Measurements from ENCODE around the gene RITA1.
"Not testable (repeated sequence)": the region's sequence is repeated elsewhere in the genome, so short reads cannot be mapped to it uniquely, and the experiment has no call there.

RITA1 gene

GRCh38 chr12:113204804-113205203 lies 19.3 kb downstream of the RITA1 start:
- no peak for DNase-seq

DNA sequence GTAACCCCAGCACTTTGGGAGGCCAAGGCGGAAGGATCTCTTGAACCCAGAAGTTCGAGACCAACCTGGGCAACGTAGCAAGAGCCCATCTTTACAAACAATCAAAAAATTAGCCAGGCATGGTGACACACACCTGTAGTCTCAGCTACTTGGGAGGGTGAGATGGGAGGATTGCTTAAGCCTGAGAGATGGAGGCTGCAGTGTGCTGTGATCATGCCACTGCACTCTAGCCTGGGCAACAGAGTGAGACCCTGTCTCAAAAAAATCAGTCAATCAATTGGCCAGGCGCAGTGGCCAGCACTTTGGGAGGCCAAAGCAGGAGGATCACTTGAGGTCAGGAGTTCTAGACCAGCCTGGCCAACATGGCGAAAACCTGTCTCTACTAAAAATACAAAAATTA lies 21.3 kb downstream of the RITA1 start:
- DNase-seq = not testable (repeated sequence)

DNA sequence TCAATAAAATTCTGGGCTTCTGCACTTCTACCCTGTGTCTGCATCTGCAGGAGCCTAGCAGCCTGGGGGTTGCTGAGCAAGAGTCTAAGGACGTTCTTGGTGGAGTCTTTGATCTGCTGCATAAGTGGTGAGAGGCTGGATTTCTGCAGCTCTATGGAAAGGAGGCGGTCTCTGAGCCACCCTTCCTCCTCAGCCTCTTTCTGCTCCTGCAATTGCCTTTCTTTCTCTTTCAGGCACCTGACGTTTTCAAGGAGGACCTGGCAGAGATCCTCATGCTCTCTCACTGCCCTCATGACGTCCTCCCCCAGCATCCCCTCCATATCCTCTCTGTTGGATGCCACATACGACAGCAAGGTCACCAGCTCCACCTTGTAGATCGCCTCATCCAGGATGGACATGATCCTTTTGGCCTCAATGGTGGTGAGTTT lies 22.1 kb downstream of the RITA1 start:
- DNase-seq = no peak

GRCh38 chr12:113208041-113208934 lies 22.8 kb downstream of the RITA1 start:
- DNase-seq = no peak

DNA sequence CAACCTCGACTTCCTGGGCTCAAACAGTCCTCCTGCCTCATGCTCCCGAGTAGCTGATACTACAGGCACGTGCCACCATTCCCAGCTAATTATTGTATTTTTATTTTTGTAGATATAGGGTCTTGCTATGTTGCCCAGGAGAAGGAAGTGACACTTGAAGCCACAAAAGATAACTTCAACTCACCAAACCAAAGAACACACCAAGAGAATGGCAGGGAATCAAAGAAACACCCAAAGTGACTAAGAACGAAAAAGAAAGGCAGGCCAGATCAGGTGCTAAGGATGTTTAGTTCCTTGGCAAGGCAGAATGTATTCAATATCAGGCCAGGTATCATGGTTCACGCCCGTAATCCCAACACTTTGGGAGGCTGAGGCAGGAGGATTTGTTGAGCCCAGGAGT lies 25.6 kb downstream of the RITA1 start:
- no peak for DNase-seq

DNA sequence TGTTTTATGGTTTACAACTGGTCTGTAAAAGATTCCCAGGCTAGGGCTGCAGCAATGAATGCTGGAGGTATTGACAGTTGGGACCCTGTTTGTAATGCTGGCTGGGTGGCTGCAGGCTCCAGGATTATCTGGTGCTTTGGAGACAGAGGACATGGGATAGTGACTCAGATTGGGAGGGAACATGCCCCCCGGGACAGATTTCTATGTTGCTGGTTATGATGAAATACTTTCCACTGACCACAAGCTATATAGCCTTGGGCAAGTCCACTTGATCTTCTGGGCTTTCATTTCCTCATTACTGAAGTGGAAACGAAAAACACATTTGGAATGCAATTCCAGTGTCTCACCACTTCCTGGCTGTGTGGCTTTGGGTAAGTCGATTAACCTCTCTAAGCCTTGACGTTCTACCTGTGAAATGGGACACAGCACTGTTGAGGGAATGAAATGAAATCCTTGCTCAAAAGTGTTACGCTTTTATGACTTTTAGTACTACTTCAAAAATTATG lies 29.4 kb downstream of the RITA1 start:
- DNase-seq = no peak

- DNase-seq = no peak
These were observed 30.5 kb downstream of the RITA1 start for GRCh38 chr12:113216027-113216426.

- no peak for DNase-seq
These were observed 35.2 kb downstream of the RITA1 start for GRCh38 chr12:113220593-113221180.

DNA sequence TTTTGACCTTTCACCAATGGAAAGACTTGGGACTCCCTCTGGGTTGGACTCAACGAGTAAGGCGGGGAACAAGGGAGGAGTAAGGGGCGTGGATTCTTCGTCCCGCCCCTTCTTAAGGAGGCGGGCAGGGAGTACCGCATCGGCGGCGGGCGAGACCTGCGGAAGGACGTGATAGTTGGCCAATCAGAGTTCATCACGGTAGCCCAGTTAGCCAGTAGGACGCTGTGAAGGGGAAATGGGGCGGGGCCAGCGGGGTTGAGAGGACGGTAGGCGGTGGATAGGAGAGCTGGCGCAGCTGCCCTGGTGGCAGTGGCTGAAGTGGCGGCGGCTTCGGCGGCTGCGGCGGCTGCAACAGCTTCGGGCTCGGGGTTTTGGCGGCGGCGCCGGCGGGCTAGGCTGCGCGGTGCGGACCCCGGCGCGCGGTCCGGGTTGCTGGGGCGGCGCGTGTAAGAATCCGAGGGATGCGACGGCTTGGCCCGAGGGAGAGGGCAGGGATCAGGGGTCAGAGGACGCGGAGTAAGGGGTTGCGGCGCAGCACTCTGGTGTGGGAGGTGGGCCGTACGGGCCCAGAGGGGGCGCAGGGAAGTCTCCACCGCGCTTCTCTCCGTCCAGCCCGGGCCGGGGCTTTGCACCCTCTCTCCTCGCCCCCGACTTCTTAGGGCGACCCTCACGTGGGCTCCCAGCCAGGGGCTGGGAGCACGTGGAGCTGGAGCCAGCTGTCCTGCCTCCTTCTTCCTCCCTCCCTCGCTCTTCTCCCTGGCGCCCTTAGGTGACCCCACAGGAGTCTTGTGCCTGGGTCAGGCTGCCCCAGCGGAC lies 35.9 kb downstream of the RITA1 start, which contains the start of gene TPCN1:
Gene TPCN1 (plus strand): TSS at position 284 of the 816 bp plus-strand sequence. CDS start 5,389 bp downstream, outside the sequence.
- peak; percentile 100 for DNase-seq

- DNase-seq = no peak
These were observed 36.6 kb downstream of the RITA1 start for GRCh38 chr12:113221997-113222729.

DNA sequence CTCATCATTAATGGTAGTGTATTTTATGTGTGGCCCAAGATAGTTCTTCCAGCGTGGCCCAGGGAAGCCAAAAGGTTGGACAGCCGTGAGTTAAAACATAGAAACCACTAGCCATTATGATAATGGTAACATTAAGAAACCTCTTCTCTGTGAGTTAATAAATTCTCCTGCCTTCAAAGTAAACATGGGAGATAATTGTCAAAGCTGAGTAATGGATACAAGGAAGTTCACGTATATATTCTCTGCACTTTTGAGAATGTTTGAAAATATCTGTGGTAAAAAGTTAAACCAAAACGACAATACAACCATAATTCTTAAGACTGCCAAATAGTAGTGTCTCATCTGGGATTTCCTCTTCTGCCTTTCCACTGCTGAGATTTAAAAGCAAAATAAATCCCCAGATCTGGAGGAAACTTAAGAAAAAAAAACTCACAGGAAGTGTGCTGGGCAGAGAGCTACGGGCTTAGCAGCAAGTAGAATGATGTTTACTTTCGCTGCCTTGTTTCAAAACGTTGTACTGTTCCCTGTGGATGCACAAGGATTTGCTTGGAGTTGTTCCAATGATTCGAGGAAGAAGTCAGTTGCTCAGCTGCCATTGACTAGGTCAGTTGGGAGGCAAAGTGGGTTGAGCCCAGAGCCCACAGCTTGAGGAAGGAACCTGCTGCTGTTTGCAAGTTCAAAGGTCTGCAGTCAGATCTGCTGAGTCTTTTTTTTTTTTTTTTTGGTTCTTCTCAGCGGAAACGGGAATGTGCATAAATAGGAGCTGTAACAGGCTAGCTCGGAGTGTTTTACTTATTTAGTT lies 37.4 kb downstream of the RITA1 start:
- DNase-seq = peak; percentile 84

DNA sequence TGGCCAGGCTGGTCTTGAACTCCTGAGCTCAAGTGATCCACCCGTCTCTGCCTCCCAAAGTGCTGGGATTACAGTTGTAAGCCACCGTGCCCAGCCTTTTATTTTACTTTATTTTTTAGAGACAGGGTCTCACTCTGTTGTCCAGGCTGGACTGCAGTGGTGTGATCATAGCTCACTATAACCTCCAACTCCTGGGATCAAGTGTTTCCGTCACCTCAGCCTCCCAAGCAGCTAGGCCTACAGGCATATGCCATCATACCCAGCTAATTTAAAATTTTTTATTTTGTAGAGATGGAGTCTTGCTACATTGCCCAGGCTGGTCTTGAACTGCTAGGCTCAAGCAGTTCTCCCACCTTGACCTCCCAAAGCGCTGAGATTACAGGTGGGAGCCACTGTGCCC lies 39.4 kb downstream of the RITA1 start:
- no peak for DNase-seq

DNA sequence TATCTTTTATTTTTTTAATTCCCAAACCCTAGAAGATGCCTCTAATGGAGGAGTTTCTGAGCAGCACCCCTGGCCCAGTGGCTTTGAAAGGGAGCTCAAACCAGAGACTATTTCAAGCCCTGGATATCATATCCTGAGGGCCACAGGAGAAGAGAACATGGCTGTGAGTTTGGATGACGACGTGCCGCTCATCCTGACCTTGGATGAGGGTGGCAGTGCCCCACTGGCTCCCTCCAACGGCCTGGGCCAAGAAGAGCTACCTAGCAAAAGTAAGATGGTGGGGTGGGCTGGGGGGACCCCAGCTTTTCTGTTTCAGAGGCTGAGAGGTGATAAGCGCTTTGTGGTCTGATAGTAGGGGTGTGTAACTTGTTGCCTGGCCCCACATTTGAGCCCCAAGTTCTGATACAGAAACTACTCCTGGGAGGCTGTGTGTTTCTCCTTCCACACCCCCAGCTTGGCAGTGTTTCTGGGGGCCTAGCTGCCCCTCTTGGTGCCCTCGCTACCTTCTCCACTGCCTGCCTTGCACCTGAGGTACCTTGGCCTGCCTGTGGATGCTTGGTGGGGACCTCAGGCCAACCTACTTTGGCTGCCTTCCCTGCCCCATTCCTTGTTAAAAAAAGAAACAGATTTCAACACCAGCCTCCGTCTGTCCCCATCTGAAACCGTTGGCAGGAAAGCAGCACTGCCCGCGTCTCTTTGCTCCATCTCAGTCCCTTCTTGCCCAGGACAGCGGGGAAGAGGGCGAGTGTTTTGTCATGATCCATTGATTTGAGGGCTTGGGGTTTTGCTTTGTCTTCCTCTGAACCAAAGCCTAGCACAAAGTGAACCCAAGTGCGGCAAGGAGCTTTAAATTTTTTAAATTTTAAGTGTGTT lies 41.4 kb downstream of the RITA1 start:
- DNase-seq = no peak

DNA sequence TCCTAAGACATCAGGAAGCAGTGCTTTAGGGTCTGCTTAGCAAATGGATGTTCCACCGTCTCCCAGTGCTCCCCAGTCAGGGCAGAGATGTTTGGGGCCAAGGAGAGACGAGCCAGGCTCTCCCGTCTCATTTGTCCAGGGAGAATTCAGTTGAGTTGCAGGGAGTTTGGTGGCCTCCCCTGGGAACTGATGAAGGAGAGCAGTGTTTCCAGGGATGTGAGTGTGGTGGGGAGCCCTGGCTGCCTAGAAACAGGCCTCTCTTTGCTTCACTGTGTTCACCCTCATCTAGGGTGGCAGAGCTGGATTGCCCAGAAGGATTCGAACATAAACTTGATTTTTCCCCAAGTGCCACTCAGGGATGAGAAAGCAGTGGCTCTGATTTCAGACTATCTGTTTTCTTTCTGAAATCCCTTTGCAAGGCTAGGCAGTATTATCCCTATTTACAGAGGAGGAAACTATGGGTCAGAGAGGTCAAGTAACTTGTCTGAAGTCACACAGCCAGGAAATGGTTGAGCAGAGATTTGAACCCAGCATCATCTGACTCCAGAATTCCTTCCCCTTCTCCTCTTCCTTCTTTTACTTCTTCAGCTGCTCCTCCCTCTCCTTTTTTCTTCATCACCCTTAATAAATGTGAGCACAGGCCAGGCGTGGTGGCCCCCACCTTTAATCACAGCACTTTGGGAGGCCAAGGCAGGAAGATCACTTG lies 42.3 kb downstream of the RITA1 start:
- no peak for DNase-seq

GRCh38 chr12:113228394-113229028 lies 43.0 kb downstream of the RITA1 start:
- DNase-seq = no peak

- DNase-seq = no peak
These were observed 45.1 kb downstream of the RITA1 start for GRCh38 chr12:113230315-113231234.

- no peak for DNase-seq
These were observed 45.9 kb downstream of the RITA1 start for GRCh38 chr12:113231235-113232088.
